Measurements from ENCODE around the gene FLT1. TPM values are rescaled to one million over a fixed set of nuclear protein-coding genes. Genes with fewer than 3 reads are reported as not detected.

Gene FLT1
- total RNA-seq, 1 experiment from 2014 or later, result 0.25 TPM

DNA sequence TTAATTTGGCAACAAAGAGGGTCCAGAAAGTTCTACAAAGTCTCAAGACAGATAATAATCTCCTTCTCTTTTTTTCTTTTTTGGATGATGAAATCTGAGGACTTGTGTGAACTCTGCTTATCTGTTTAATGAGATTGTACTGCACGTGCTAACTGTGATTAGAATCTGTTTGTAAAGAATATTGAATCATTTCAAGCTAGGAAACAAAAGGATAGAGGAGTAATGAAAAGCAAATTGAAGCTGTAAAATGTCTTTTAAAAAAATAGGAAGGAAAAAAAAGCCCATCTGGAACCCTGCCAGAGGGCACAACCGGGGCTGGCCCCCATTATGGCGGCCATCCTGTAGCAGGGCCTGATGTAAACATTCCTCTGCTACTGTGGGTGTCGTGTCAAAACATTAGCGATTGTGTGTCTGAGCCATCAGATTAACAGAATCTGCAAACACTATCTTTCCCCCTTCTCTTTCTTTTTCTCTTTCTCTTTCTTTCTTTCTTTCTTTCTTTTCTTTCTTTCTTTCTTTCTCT is 83.0 kb downstream of the FLT1 start:
- Histone ChIP-seq H3K4me3 (replicated peaks in 1 of 2; ENCODE audit: low read depth in 1 of 2, low read length in 2 of 2) (no peak overlapping the region), H3K4me1 (ENCODE audit: control insufficient read depth in 1 of 2, insufficient read depth in 2 of 2, low read length in 2 of 2) (no peaks in the 10 kb centered on the region), H4K20me1 (ENCODE audit: insufficient read depth) (no peaks in the 10 kb centered on the region), H3K9me2 (ENCODE audit: insufficient read depth) (no peaks in the 10 kb centered on the region), H3K9ac (ENCODE audit: low read length) (no peak overlapping the region), H3K4me2 (ENCODE audit: low read length) (no peak overlapping the region), H3K27ac (ENCODE audit: low read depth, low read length) (no peak overlapping the region), H3K9me3 (ENCODE audit: control insufficient read depth in 1 of 2, insufficient read depth in 1 of 2, low read depth in 1 of 2, low read length in 2 of 2) (no peaks in the 10 kb centered on the region), H3K79me2 (ENCODE audit: insufficient read depth, low read length) (no peaks in the 10 kb centered on the region), H3K36me3 (ENCODE audit: control insufficient read depth in 1 of 2, insufficient read depth in 2 of 2, low read length in 2 of 2) (no peaks in the 10 kb centered on the region), H3K27me3 (ENCODE audit: insufficient read depth, low read length) (no peaks in the 10 kb centered on the region), H2AFZ (ENCODE audit: low read depth, low read length, poor library complexity, severe bottlenecking) (no peak overlapping the region)
- ChIA-PET CTCF (no interaction called here), POLR2A (no interaction called here), RAD21 (ENCODE audit: low non-redundant PET in 1 of 2, low total read pairs in 2 of 2, uncharacterized antibody in 2 of 2, unreplicated experiment in 2 of 2) (no interaction called here)
- intact Hi-C loops (cut with micrococcal nuclease), result no loop called here
- DNase-seq (ENCODE audit: low read depth, low spot score), result no peak
- ATAC-seq, result no peak
- no peak for TF ChIP-seq JUND (IDR thresholded peaks at IDR 0.05)
- TF ChIP-seq CBX3 (IDR thresholded peaks at IDR 0.05; ENCODE audit: low read depth), result no peak
- BruUV-seq (replicated peaks), result no TSS peak

DNA sequence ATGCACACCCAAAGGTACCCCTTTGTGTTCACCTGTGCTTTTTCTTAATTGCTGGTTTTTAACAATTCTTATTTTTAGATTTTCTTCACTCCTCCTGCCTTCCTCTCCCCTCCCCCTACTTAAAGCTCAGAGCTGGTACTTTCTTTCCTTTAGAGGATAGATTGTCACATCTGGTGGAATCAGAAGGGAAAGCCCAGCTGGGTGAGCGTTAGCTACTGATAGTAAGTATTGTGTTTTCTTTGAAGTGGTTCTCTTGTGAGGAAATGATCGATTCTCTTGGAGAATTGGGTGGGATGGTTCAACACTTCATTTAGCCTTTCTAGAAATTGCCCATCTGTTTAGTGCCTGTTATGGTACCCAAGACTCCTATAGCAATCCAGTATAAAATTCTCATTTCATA is 84.8 kb downstream of the FLT1 start:
- H3K9me3 ChIP-seq (ENCODE audit: control insufficient read depth in 1 of 2, insufficient read depth in 1 of 2, low read depth in 1 of 2, low read length in 2 of 2), result no peaks in the 10 kb centered on the region
- no peaks in the 10 kb centered on the region for H3K9me2 ChIP-seq (ENCODE audit: insufficient read depth)
- ChIA-PET CTCF (no interaction called here), POLR2A (no interaction called here), RAD21 (ENCODE audit: low non-redundant PET in 1 of 2, low total read pairs in 2 of 2, uncharacterized antibody in 2 of 2, unreplicated experiment in 2 of 2) (no interaction called here)
- no peak overlapping the region for H3K4me2 ChIP-seq (ENCODE audit: low read length)
- ATAC-seq, result no peak
- H2AFZ ChIP-seq (ENCODE audit: low read depth, low read length, poor library complexity, severe bottlenecking), result no peak overlapping the region
- no peak overlapping the region for H3K9ac ChIP-seq (ENCODE audit: low read length)
- peaks cover 3% of the 10 kb centered on the region; the same call in 1 of the 2 replicates for H3K27me3 ChIP-seq (ENCODE audit: insufficient read depth, low read length)
- H3K4me1 ChIP-seq (ENCODE audit: control insufficient read depth in 1 of 2, insufficient read depth in 2 of 2, low read length in 2 of 2), result no peaks in the 10 kb centered on the region
- H3K27ac ChIP-seq (ENCODE audit: low read depth, low read length), result no peak overlapping the region
- no peak for DNase-seq (ENCODE audit: low read depth, low spot score)
- no peaks in the 10 kb centered on the region for H3K79me2 ChIP-seq (ENCODE audit: insufficient read depth, low read length)
- BruUV-seq (replicated peaks), result no TSS peak
- no peaks in the 10 kb centered on the region for H4K20me1 ChIP-seq (ENCODE audit: insufficient read depth)
- no peak overlapping the region for H3K4me3 ChIP-seq (replicated peaks in 1 of 2; ENCODE audit: low read depth in 1 of 2, low read length in 2 of 2)
- intact Hi-C loops (cut with micrococcal nuclease), result no loop called here
- no peaks in the 10 kb centered on the region for H3K36me3 ChIP-seq (ENCODE audit: control insufficient read depth in 1 of 2, insufficient read depth in 2 of 2, low read length in 2 of 2)
- TF ChIP-seq SIN3A (IDR thresholded peaks at IDR 0.05; ENCODE audit: low read depth), result no peak
- no peak for TF ChIP-seq EGR1 (IDR thresholded peaks at IDR 0.05; ENCODE audit: low read depth)
- no peak for TF ChIP-seq EZH2phosphoT487 (IDR thresholded peaks at IDR 0.05; ENCODE audit: borderline replicate concordance)
- no peak for TF ChIP-seq POLR2A (IDR thresholded peaks at IDR 0.05; ENCODE audit: borderline replicate concordance, extremely low read depth, insufficient read depth, insufficient read length)
- TF ChIP-seq, protein P1, sequence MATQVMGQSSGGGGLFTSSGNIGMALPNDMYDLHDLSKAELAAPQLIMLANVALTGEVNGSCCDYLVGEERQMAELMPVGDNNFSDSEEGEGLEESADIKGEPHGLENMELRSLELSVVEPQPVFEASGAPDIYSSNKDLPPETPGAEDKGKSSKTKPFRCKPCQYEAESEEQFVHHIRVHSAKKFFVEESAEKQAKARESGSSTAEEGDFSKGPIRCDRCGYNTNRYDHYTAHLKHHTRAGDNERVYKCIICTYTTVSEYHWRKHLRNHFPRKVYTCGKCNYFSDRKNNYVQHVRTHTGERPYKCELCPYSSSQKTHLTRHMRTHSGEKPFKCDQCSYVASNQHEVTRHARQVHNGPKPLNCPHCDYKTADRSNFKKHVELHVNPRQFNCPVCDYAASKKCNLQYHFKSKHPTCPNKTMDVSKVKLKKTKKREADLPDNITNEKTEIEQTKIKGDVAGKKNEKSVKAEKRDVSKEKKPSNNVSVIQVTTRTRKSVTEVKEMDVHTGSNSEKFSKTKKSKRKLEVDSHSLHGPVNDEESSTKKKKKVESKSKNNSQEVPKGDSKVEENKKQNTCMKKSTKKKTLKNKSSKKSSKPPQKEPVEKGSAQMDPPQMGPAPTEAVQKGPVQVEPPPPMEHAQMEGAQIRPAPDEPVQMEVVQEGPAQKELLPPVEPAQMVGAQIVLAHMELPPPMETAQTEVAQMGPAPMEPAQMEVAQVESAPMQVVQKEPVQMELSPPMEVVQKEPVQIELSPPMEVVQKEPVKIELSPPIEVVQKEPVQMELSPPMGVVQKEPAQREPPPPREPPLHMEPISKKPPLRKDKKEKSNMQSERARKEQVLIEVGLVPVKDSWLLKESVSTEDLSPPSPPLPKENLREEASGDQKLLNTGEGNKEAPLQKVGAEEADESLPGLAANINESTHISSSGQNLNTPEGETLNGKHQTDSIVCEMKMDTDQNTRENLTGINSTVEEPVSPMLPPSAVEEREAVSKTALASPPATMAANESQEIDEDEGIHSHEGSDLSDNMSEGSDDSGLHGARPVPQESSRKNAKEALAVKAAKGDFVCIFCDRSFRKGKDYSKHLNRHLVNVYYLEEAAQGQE (IDR thresholded peaks at IDR 0.05; ENCODE audit: low read depth), result no peak
- no peak for TF ChIP-seq EZH2 (IDR thresholded peaks at IDR 0.05)
- TF ChIP-seq TCF7L2 (IDR thresholded peaks at IDR 0.05; ENCODE audit: borderline replicate concordance, extremely low read depth, insufficient read depth, insufficient read length), result no peak
- TF ChIP-seq CEBPB (IDR thresholded peaks at IDR 0.05; ENCODE audit: low read depth), result no peak
- TF ChIP-seq, protein P2, sequence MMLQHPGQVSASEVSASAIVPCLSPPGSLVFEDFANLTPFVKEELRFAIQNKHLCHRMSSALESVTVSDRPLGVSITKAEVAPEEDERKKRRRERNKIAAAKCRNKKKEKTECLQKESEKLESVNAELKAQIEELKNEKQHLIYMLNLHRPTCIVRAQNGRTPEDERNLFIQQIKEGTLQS (IDR thresholded peaks at IDR 0.05), result no peak
- no peak for TF ChIP-seq CBX3 (IDR thresholded peaks at IDR 0.05; ENCODE audit: low read depth)
- TF ChIP-seq SRF (IDR thresholded peaks at IDR 0.05; ENCODE audit: low read depth), result no peak
- no peak for TF ChIP-seq POLR2AphosphoS5 (IDR thresholded peaks at IDR 0.05; ENCODE audit: low read depth, low read length)
- TF ChIP-seq ZNF274 (IDR thresholded peaks at IDR 0.05; ENCODE audit: low read depth, low read length), result no peak
- no peak for TF ChIP-seq ZFX (IDR thresholded peaks at IDR 0.05)
- TF ChIP-seq RAD21 (IDR thresholded peaks at IDR 0.05; ENCODE audit: low read depth), result no peak
- TF ChIP-seq FOSL1 (IDR thresholded peaks at IDR 0.05; ENCODE audit: low read depth), result no peak
- no peak for TF ChIP-seq JUND (IDR thresholded peaks at IDR 0.05)
- no peak for TF ChIP-seq ZBTB33 (IDR thresholded peaks at IDR 0.05; ENCODE audit: extremely low read depth, insufficient replicate concordance, low read length)
